Frontal cortex (tissue), 4 donors: Measurements from ENCODE around the gene AP2B1. TPM values are rescaled to one million over a fixed set of nuclear protein-coding genes. Genes with fewer than 3 reads are reported as not detected.
A peak's percentile ranks its signal among the peaks of the same experiment; 100 is the strongest.
"Not testable (repeated sequence)": the region's sequence is repeated elsewhere in the genome, so short reads cannot be mapped to it uniquely, and the experiment has no call there.

Source experiments
- DNase-seq, 2 donors: peaks; one replicate each; pipeline ENCODE4 v3.0.0; 2012; ENCODE audit warnings: low spot score in 2 of 2
- FAIRE-seq: peaks from 2 replicates; lab custom pipeline; 2012; peaks lifted over from hg19 to GRCh38; lab: Jason Lieb, UNC
- total RNA-seq: library from RNA; depleted of rRNA; stranded (reverse); fragments of >200 nt; gene quantifications from one replicate; pipeline ENCODE4 v1.2.3, GENCODE V29; 2014
- donor health status: control.
- donor health status: control.
- donor health status: control.

Gene AP2B1
- total RNA-seq, 1 donor from 2014 or later, result 126 TPM

- DNase-seq (peak in 1 of 2 donors; percentile 24), FAIRE-seq (no peak)
These were observed 154.1 kb downstream of the AP2B1 start for GRCh38 chr17:35740997-35741931.

GRCh38 chr17:35742496-35742895 is 155.4 kb downstream of the AP2B1 start:
- FAIRE-seq (no peak), DNase-seq (no peak)

- FAIRE-seq, result no peak
- DNase-seq, result no peak
These were observed 155.9 kb downstream of the AP2B1 start for GRCh38 chr17:35742896-35743477.

- DNase-seq (no peak), FAIRE-seq (no peak)
These were observed 156.7 kb downstream of the AP2B1 start for GRCh38 chr17:35743626-35744328.

GRCh38 chr17:35744830-35745229 is 157.7 kb downstream of the AP2B1 start:
- no peak for DNase-seq
- no peak for FAIRE-seq

- DNase-seq, result no peak
- FAIRE-seq, result no peak
These were observed 158.1 kb downstream of the AP2B1 start for GRCh38 chr17:35745246-35745645.

GRCh38 chr17:35745749-35746320 is 158.7 kb downstream of the AP2B1 start:
- DNase-seq, result no peak
- no peak for FAIRE-seq

GRCh38 chr17:35747540-35748017 is 160.5 kb downstream of the AP2B1 start:
- FAIRE-seq (no peak), DNase-seq (peak; percentile 80 to 89)

- no peak for FAIRE-seq
- DNase-seq, result no peak
These were observed 161.3 kb downstream of the AP2B1 start for GRCh38 chr17:35748341-35748841.

GRCh38 chr17:35748979-35749378 is 161.9 kb downstream of the AP2B1 start:
- no peak for FAIRE-seq
- DNase-seq, result no peak

GRCh38 chr17:35749560-35750412 is 162.7 kb downstream of the AP2B1 start:
- FAIRE-seq (no peak), DNase-seq (no peak)

- no peak for FAIRE-seq
- DNase-seq, result no peak
These were observed 163.6 kb downstream of the AP2B1 start for GRCh38 chr17:35750526-35751395.

- not testable (repeated sequence) for FAIRE-seq, DNase-seq
These were observed 164.4 kb downstream of the AP2B1 start for GRCh38 chr17:35751541-35751940.

GRCh38 chr17:35752471-35752870 is 165.3 kb downstream of the AP2B1 start:
- DNase-seq (no peak), FAIRE-seq (no peak)

GRCh38 chr17:35752945-35753764 is 166.0 kb downstream of the AP2B1 start, which contains the start of gene GAS2L2:
Gene GAS2L2 (minus strand): TSS chr17:35753239. CDS start chr17:35752850, 389 bp downstream.
- FAIRE-seq (no peak), DNase-seq (no peak)

- DNase-seq (no peak), FAIRE-seq (no peak)
These were observed 170.1 kb downstream of the AP2B1 start for GRCh38 chr17:35757243-35757642.

- DNase-seq, result no peak
- no peak for FAIRE-seq
These were observed 173.5 kb downstream of the AP2B1 start, which contains the start of gene C17orf50 for GRCh38 chr17:35760587-35760986. Gene C17orf50 (plus strand): TSS chr17:35760887. CDS start chr17:35760942, 55 bp downstream.
